Heart left ventricle (tissue), 16 donors: Measurements from ENCODE around the gene ARAP1. TPM values are rescaled to one million over a fixed set of nuclear protein-coding genes. Genes with fewer than 3 reads are reported as not detected.

Source experiments
- ATAC-seq, 4 donors: fragments of 200-7000 bp; cut with Tn5 transposase; one replicate each; pipeline ENCODE4 v1.9.1; 2020 to 2022; ENCODE audit warnings: moderate library complexity in 4 of 4, mild to moderate bottlenecking in 3 of 4, moderate number of reproducible peaks in 1 of 4
- DNase-seq, 5 donors: peaks; one replicate each; pipeline ENCODE4 v3.0.0-alpha.2; 2020
- H3K27ac ChIP-seq, 12 donors: fragments of 200-600 bp; sonication (generic) in 4 of 12; one replicate each; pipeline versions ENCODE4 v1.5.0 to v1.8.0; 2016 to 2022; ENCODE audit warnings: mild to moderate bottlenecking in 2 of 12
- H3K27me3 ChIP-seq, 9 donors: fragments of 200-600 bp; sonication (generic) in 2 of 9; one replicate each; pipeline versions ENCODE4 v1.5.1 to v1.8.0; 2016 to 2022; ENCODE audit warnings: mild to moderate bottlenecking in 3 of 9
- H3K36me3 ChIP-seq, 9 donors: fragments of 200-600 bp; sonication (generic) in 2 of 9; one replicate each; pipeline versions ENCODE4 v1.5.0 to v1.8.0; 2018 to 2022; ENCODE audit warnings: mild to moderate bottlenecking in 2 of 9
- H3K4me1 ChIP-seq, 12 donors: fragments of 200-600 bp; sonication (generic) in 4 of 12; one replicate each; pipeline versions ENCODE4 v1.5.0 to v1.8.0; 2016 to 2022; ENCODE audit warnings: mild to moderate bottlenecking in 3 of 12
- H3K4me3 ChIP-seq, 12 donors: fragments of 200-600 bp; sonication (generic) in 4 of 12; one replicate each; pipeline versions ENCODE4 v1.5.0 to v1.8.0; 2017 to 2022; ENCODE audit warnings: mild to moderate bottlenecking in 9 of 12, moderate library complexity in 4 of 12
- H3K9me3 ChIP-seq, 12 donors: fragments of 200-600 bp; sonication (generic) in 4 of 12; one replicate each; pipeline versions ENCODE4 v1.5.0 to v1.8.0; 2016 to 2022; ENCODE audit warnings: mild to moderate bottlenecking in 1 of 12
- POLR2A ChIP-seq, 2 donors: fragments of 450-650 bp; IDR thresholded peaks; one replicate each; pipeline ENCODE4 v1.6.1; 2017; ENCODE audit warnings: antibody characterized with exemption in 2 of 2, mild to moderate bottlenecking in 2 of 2, moderate library complexity in 2 of 2
- WGBS, 4 donors: extraction: QIAGEN DNeasy Blood & Tissue Kit in 2 of 4; methylation state at CpG; one replicate each; pipeline versions ENCODE4 v1.1.5 to v1.1.7; 2013 to 2018; 5-methylcytosine and 5-hydroxymethylcytosine counted together
- intact Hi-C, 10 donors: fragments of 100-400 bp; cut with DNase I; formaldehyde crosslinking; loops; one replicate each; pipeline versions ENCODE4 v1.11.1 to v1.14.2; 2022
- polyA plus RNA-seq, 2 donors: library from polyadenylated mRNA; stranded (reverse); fragments of 200-250 nt; gene quantifications; one replicate each; pipeline ENCODE4 v1.2.3, GENCODE V29; 2013
- total RNA-seq, 9 donors: library from RNA; depleted of rRNA in 2 of 9; stranded (reverse); fragments of >200 nt in 2 of 9; fragmentation: NEBNext Ultra II Directional in 3 of 9; extraction: Animal tissue kit (Norgen Biotek cat#: 25700) in 3 of 9; gene quantifications; one replicate each; pipeline versions ENCODE4 v1.1.0 to v1.2.4, GENCODE V29; 2016 to 2023
- TF ChIP-seq, protein P1 (sequence below), 12 donors: fragments of 200-600 bp; sonication (generic) in 4 of 12; IDR thresholded peaks; one replicate each; pipeline versions ENCODE4 v1.5.0 to v1.8.0; 2018 to 2022; ENCODE audit warnings: antibody characterized with exemption in 12 of 12, mild to moderate bottlenecking in 5 of 12
- donor health status: ischemic (EF 13 %, LVEDD 7.1; RV severe dilation, severe dysfunction).
- donor health status: healthy with polysubstance abuse.
- donor health status: DM: no; HTN: yes; CAD: no.
- donor health status: DM: no; HTN: no; CAD: no.
- donor health status: ischemic (EF 25% LVEDD 6.9; RV normal size, moderate dysfunction).
- donor health status: ischemic (EF 25% LVEDD 5.7; RV mildly dilated, moderate dysfunction).
- donor health status: healthy.
- donor health status: DM: yes; HTN: yes; CAD: no.
- donor health status: ischemic (EF 35%, LVEDD 5.7; RV mildly dilated, moderate dysfunction).
- donor health status: nonischemic (EF 11% LVEDD 7.7; RV severe dilation, severe dysfunction).
- donor health status: DM: yes; HTN: yes; CAD: no.
- donor health status: PGD.
- donor health status: ischemic (EF 29% LVEDD 5.4; RV normal size, mild dysfunction).
- donor health status: nonischemic (EF 23%, LVEDD 6.1; RV moderate dilation, normal function).

ARAP1 gene
- total and polyA plus RNA-seq, 11 donors: 35.4 to 116 (median 43.6) TPM

DNA sequence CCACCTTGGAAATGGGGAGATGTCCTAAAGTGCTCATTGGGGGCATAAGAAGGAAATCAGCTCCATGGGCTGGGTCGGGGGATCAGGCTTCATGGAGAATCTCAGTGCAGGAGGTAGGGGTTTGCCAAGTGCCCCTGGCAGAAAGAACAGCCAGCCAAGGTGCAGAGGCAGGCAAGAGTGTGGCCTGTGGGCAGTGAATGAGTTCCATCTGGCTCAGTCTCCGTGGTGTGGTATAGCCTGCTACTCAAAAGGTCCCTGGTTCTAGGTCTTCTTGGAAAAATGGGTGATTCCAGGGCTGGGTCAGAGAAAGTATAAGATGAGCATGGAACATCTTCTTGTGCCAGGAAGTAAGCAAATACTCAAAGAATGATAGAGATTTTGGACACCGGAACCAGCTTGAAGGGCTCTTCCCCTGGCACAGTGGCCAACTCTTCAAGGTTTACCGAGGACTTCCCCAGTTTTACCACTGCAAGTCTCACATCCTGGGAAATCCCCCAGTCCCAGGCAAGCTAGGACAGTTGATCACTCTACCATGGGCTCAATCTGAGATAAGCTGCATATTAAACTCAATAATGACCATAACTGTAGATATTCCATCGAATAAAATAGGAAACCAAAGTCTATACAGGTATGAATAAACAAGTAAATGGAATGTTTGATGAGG is 10.6 kb upstream of the ARAP1 start:
- no peak for TF ChIP-seq POLR2A (IDR thresholded peaks at IDR 0.05)
- TF ChIP-seq, protein P1, sequence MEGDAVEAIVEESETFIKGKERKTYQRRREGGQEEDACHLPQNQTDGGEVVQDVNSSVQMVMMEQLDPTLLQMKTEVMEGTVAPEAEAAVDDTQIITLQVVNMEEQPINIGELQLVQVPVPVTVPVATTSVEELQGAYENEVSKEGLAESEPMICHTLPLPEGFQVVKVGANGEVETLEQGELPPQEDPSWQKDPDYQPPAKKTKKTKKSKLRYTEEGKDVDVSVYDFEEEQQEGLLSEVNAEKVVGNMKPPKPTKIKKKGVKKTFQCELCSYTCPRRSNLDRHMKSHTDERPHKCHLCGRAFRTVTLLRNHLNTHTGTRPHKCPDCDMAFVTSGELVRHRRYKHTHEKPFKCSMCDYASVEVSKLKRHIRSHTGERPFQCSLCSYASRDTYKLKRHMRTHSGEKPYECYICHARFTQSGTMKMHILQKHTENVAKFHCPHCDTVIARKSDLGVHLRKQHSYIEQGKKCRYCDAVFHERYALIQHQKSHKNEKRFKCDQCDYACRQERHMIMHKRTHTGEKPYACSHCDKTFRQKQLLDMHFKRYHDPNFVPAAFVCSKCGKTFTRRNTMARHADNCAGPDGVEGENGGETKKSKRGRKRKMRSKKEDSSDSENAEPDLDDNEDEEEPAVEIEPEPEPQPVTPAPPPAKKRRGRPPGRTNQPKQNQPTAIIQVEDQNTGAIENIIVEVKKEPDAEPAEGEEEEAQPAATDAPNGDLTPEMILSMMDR (IDR thresholded peaks at IDR 0.05): no peak
- H3K4me3 ChIP-seq: no peak overlapping the region
- DNase-seq: no peak
- no peaks in the 10 kb centered on the region for H3K36me3 ChIP-seq
- H3K9me3 ChIP-seq: no peaks in the 10 kb centered on the region
- no peak for ATAC-seq
- intact Hi-C loops: no loop called here
- H3K27me3 ChIP-seq: no peaks in the 10 kb centered on the region
- H3K27ac ChIP-seq: no peak overlapping the region
- 69 to 82% (median 76%) methylated on average over 5 of the region's 5 CpGs for WGBS, 4 donors
- H3K4me1 ChIP-seq: peaks cover 0 to 25% (median 3%) of the 10 kb centered on the region in 12 donors

DNA sequence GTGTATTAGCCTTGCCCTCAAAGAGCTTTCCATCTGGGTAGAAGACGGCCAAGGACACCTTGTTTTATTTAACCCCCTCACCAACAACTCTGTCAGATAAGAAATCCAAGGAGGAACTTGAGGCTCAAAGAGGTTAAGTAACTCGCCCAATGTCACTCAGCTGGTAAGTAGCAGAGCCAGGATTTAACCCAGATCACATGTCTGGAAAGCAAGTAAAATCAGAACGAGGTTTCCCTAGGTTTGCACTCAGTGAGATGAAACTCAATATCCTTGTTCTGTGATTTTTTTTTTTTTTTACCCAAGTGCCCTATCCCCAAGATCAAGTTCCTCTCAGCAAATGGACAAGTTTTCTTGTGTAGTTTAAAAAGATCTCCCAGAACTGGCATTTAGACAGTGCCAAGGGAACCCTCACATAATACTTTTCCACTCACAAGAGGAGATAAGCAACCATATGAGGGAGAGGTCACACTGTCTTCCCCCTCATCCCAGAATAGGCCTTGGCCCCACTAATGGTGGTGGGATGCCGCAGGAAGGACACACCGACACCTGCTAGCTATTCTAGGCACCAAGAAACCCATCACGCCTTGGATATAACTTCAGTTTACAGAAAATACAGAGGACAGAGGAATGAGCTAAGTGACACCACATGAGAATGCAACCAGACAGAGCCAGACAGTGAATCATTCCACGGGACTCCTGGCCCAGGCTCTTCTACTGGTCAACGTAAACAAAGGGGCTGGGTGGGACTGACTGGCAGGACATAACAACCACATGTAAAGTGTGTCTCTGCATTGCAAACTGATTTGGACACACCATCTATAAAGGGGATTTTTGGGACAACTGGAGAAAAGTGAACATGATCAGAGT is 8.6 kb upstream of the ARAP1 start:
- Histone ChIP-seq H3K27me3 (no peaks in the 10 kb centered on the region), H3K36me3 (peaks cover 0 to 12% (median 0%) of the 10 kb centered on the region in 9 donors), H3K27ac (peak overlapping the region in 3 of 12 donors; percentile 15 to 56 (median 54)), H3K9me3 (no peaks in the 10 kb centered on the region), H3K4me1 (peaks cover 0 to 25% (median 3%) of the 10 kb centered on the region in 12 donors), H3K4me3 (no peak overlapping the region)
- ATAC-seq: peak in 3 of 4 donors; percentile 33 to 68 (median 63)
- no peak for TF ChIP-seq POLR2A (IDR thresholded peaks at IDR 0.05)
- TF ChIP-seq, protein P1 (IDR thresholded peaks at IDR 0.05): no peak
- intact Hi-C loops: no loop called here
- WGBS, 4 donors: 59 to 71% (median 68%) methylated on average over 8 of the region's 8 CpGs
- no peak for DNase-seq

DNA sequence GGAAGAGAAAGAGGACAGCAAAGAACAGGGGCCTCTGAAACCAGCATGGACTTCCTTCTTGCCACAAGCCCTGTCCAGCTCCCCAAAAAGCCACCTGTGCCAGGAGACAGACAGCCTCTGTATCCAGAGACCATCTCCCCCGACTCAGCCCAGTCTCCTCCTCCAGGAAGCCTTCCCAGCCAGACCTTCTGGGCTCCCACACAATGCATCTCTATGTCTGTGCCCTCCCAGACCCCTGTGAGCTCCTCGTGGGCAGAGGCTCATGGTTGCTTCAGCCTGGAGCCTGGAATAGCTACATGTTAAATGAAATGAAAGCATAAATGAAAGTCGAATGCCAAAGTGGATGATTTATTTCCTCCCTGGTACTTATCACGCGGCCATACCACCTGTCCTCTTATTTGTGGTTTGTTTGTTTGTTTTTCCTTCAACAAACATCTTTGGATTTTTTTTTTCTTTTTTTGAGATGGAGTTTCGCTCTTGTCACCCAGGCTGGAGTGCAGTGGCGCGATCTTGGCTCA is 7.3 kb upstream of the ARAP1 start:
- Histone ChIP-seq H3K27ac (peak overlapping the region in 1 of 12 donors; percentile 34), H3K4me1 (peaks cover 0 to 25% (median 3%) of the 10 kb centered on the region in 12 donors), H3K27me3 (no peaks in the 10 kb centered on the region), H3K9me3 (no peaks in the 10 kb centered on the region), H3K4me3 (no peak overlapping the region), H3K36me3 (peaks cover 0 to 12% (median 0%) of the 10 kb centered on the region in 9 donors)
- WGBS, 4 donors: 84 to 87% (median 86%) methylated on average over 8 of the region's 8 CpGs
- TF ChIP-seq, protein P1 (IDR thresholded peaks at IDR 0.05): no peak
- TF ChIP-seq POLR2A (IDR thresholded peaks at IDR 0.05): no peak
- intact Hi-C loops: no loop called here
- ATAC-seq (no peak), DNase-seq (no peak)
